Sciatic nerve (tissue), 2 donors: ENCODE measurements around the gene STC2. TPM values are rescaled to one million over a fixed set of nuclear protein-coding genes. Genes with fewer than 3 reads are reported as not detected.

Experiments used
- ATAC-seq: fragments of 200-7000 bp; cut with Tn5 transposase; one replicate; pipeline ENCODE4 v1.9.1; 2020; ENCODE audit warnings: mild to moderate bottlenecking, moderate library complexity
- DNase-seq: peaks from one replicate; pipeline ENCODE4 v3.0.0-alpha.2; 2020; ENCODE audit warnings: low spot score
- intact Hi-C: fragments of 100-400 bp; cut with DNase I; formaldehyde crosslinking; loops from one replicate; pipeline ENCODE4 v1.14.2; 2022
- total RNA-seq: library from RNA; stranded (reverse); fragmentation: NEBNext Ultra II Directional; extraction: Animal tissue kit (Norgen Biotek cat#: 25700); gene quantifications from one replicate; pipeline ENCODE4 v1.2.1, GENCODE V29; 2021
- donor health status: DM: no; HTN: no; CAD: no.
- donor health status: DM: no; HTN: no; CAD: no.

STC2 gene
- total RNA-seq, 1 donor from 2014 or later, result 3.6 TPM

GRCh38 chr5:173316339-173317020 is 11.7 kb downstream of the STC2 start:
- DNase-seq (no peak), ATAC-seq (no peak)
- intact Hi-C loops, result no loop called here

DNA sequence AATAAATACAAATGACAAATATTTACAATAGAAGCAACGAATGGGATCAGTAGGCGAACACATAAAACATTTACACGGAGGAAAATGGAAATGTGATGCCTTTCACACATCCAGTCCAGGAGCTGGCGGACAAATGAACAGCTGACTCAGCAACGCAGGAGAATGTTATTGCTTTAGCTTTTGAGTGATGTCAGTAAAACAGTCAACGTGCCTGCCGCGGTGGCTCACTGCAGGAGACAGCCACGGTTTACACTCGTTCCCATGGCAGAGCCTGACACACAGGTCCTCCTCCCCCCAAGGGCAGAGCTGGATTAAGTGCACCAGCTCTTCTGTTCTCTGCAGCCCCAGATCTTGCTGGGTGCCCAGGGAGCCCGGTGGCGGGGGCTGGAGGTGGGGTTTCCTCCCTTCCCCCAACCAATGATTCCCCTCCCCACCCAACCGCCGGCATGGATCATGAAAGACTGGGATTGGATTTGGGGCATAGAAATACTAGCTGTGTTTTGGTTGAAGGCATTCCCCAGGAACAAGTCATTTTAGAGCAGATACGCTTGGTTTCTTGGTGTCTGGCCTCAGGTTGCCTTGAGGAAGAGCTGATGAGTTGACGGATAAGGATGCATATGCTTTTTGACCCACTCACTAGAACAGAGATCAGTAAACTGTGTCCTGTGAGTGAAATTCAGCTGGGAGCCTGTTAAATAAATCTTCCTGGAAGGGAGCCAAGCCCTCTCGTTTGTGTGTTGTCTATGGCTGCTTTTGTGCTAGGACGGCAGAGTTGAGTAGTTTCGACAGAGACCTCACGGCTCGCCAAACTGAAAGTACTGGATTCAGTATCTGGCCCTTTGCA is 12.5 kb downstream of the STC2 start:
- intact Hi-C loops, result no loop called here
- peak; percentile 73 for ATAC-seq
- DNase-seq, result no peak

DNA sequence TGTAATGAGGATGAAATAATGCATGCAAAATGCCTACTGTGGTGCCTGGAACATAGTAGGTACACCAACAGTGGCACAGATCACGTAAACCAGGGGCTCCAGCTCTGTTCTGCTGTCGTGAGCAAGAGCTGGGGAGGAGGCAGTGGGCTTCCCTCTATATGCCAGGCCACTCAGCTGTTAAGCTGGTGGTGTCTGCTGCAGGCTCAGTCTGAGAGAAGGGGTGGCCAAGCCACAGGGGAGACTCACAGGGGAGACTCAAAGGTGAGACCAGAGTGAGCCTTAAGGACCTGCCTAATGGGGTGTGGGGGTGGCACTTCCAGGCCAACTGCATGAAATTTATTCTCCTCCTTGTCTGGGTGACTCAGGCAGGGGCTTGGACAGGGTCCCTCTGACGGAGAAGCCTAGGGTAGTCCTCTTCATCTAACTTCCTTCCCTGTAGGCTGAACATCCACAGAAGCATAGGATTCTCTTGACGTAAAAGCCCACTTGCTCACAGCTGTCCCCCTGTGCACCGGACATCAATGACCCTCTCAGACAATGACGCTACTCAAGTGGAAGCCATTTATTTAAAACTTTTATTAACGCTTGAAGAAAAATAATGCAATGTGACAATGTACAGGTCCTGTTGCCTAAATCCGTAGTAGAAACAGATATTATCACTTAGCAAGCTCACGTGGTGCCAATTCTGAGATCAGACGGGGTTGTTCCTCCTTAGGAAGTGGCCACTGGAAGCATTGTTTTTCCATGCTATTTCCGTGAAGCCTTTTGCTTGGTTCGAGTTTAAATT is 13.9 kb downstream of the STC2 start:
- ATAC-seq, result no peak
- DNase-seq, result no peak
- intact Hi-C loops, result no loop called here

- ATAC-seq (no peak), DNase-seq (no peak)
- intact Hi-C loops, result no loop called here
These were observed 14.8 kb downstream of the STC2 start for GRCh38 chr5:173313351-173313801.

DNA sequence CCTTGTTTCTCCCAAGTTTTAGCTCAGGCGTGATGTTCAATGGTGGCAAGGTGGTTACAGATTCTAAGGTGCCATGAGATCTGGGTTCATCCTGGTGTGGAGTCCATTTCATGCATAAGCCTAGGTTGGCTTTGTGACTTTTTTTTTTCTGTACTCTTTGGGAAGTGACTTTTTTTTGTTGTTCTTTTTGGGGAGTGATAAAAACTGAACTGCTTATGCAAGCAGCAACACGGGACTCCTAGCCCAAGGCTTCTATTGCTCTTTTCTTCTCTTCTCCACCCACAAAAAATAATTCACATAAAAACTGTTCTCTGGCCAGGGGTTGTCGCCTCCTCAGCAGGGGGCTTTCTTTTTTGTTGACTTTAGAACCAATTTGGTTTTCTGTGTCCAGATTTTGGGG is 15.4 kb downstream of the STC2 start:
- ATAC-seq (no peak), DNase-seq (no peak)
- intact Hi-C loops, result no loop called here

DNA sequence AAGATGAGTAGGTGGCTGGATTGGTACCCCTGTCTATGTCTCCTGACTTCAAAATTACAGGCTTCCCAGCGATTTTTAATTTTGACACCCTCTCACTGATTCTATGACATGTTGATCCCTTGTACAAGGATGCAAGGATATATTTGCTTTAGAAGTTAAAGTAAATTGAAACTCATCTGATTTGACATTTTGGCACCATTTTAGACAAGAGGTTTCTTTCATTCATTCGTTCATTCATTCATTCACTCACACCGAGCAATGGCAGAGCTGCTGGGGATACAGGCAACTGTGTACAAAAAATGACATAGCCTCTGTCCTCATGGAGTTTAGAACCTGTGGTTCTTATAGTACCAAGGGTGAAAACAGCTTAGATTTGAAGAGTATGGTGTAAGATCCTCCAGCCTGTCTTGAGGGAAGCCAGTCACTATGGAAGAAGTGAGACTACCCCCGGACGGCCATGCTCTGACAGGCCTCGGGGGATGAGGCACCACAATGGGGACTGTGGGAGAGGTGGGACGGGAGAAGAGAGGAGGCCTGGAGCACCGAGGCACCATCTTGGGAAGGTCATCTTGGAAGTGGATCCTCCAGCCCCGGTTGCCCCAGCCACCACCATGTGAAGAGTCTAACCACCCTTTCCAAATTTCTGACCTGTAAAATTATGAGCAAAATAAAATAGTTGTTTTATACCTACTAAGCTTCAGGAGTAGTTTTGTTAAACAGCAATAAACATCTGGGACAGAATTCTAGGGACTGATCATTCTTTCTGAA is 16.2 kb downstream of the STC2 start:
- DNase-seq (no peak), ATAC-seq (no peak)
- intact Hi-C loops, result no loop called here

- intact Hi-C loops, result no loop called here
- DNase-seq (peak; percentile 63), ATAC-seq (peak; percentile 78)
These were observed 17.1 kb downstream of the STC2 start for GRCh38 chr5:173310861-173311785.

DNA sequence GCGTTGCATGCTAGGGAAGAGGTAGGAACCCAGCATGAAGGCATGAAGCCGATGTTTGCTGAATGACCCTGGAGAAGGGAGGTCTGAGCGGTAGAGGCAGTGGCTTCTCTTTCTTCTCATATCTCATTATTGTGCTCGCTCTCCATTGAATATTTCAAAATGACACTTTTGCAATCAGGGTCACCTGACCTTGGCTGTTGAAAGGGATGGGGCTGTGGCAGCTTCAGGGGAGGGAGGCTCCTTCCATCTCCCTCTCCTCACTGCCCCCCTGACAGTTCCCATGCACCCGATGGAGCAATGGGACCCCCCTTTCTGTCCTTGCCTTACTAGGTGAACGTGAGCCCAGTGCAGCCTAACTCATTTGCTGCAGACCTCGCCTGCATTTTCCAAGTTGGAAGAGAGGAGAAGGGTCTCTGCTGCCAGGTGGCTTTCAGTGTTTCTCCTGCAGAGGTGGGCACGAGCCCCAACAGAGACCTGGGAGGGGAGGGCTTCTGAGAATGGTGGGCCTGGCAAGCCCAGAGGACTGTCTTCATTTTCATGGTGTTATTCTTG is 17.9 kb downstream of the STC2 start:
- intact Hi-C loops, result no loop called here
- DNase-seq (peak; percentile 48), ATAC-seq (peak; percentile 78)

DNA sequence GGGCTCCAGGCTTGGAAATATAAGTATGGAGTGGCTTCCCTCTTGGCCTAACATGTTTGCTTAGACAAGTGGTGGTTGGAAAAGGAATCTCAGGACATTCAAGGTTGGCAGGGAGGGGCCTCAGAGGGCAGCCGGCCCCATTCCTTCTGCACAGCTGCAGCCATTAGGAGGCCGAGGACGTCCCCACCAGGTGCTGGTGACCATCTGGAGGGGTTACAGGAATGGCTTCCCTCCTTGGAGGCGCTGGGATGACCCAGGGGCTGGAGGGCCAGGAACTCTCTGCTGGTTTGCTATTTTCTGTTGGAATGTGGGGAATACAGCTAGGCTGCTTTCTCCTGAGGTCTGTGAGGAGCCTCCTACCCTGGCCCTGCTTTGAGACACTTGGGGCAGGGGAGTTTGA is 18.5 kb downstream of the STC2 start:
- intact Hi-C loops, result no loop called here
- DNase-seq, result no peak
- ATAC-seq, result no peak

DNA sequence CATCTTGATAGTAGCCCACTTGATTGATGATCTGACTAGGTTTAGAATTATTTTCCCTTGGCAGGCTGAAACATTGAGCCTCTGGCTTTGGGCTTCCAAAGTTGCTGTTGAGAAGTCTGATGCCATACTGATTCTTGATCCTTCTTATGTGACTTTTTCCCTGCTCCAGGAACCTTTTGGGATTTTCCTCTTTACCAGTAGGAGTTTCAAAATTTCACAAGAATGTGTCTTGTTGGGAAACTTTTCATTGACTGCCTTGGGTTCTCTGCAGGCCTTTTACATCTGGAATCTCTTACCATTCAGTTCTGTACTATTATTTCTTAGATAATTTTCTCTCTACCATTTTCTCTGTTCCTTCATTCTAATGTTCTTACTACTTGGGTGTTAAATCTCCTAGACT is 20.0 kb downstream of the STC2 start:
- intact Hi-C loops, result no loop called here
- DNase-seq (no peak), ATAC-seq (no peak)

GRCh38 chr5:173307695-173308094 is 20.5 kb downstream of the STC2 start:
- peak; percentile 25 for DNase-seq
- intact Hi-C loops, result no loop called here
- ATAC-seq, result no peak

DNA sequence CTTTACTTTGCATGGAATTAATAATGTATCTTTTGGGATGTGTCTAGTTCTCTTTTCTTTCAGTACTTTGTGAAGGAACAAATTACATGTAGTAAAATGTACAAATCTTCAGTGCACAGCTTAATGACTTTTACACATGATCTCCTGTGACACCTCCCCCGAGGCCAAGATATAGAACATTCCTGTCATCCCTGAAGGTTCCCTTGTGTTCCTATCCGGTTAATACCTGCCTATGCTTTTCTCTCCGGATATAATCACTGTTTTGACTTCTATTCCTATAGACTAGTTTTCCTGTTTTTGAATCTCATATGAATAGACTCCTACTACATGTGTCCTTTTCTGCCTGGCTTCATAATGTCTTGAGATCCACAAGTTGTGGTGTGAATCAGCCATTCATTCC is 21.5 kb downstream of the STC2 start:
- intact Hi-C loops, result no loop called here
- ATAC-seq (no peak), DNase-seq (no peak)

- DNase-seq (no peak), ATAC-seq (no peak)
- intact Hi-C loops, result no loop called here
These were observed 23.6 kb downstream of the STC2 start for GRCh38 chr5:173304591-173304988.

DNA sequence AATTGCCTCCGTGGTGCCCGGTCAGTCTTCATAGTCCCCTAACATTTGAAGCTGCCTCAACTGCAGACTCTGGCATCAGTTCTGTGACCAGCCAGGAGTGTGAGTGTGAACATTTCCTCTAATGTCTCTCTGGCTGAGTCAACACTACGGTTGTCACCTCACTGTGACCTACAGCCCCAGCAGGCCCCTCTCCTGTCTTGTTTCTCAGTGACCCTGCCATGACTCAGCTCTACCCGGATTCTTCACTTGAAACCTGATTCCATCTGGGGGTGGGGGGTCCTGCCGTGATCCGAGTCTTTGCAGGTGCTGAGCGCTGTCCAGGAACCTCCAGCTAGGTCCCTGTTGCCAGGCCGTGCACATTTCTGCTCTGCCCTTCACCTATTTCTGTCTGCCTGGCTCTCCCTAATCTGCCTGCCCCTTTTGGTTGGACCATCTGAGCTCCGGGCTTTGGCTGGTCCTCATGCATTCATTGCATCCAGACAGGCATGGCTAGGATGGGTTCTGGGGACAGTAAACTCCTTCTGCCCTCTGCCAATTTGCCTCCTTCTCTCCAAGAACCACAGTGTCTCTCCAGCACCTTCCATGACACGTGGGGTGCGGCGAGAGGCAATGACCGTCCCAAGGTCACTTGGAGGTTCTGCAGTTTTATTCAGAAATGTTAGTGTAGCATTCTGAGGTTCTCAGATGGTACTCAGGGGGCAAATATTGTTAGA is 24.2 kb downstream of the STC2 start:
- intact Hi-C loops, result no loop called here
- DNase-seq, result no peak
- no peak for ATAC-seq

- ATAC-seq (peak; percentile 44), DNase-seq (no peak)
- intact Hi-C loops, result no loop called here
These were observed 25.6 kb downstream of the STC2 start for GRCh38 chr5:173302546-173303155.

DNA sequence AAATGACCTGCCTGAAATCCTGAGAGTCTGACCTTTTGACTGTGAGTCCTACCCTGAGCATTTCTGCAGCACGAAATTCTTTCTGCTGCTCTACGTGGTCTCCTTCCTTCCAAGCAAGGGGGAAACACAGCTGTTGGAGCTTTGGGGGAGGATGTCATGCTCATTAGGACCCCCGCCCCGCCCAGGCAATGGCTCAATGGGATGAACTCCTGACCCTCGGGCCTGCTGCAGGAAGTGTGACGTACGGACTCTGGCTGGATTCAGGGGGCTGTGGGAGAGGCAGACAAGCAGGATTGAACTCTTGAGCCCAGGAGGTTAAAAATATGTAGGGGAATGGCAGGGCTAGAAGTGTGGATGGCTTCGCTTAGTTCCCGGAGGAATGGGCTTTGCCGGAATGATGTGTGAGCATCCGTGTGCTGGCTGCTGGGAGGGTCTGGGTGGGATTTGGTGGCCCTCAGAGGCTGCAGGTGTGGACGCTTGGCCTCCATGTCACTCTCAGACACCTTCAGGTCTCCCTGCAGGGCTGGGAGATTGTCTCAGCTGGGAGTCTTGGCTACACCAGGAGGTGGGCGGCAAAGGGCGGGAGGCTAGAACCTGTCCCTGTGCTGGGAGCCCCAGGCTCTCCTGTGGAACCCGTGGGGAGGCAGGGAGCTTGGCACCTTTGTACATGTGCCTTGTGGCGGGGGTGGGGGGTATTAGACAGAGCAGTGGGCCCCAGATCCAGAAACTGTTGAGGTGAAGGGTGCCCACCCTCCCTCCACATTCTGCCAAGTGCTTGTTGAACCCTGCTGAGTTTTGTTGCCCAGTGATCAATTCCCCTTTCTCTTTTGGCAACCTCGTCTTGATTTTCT is 26.3 kb downstream of the STC2 start:
- intact Hi-C loops, result no loop called here
- DNase-seq (no peak), ATAC-seq (peak; percentile 60)
